ENCODE results near the gene LRMDA.

Gene LRMDA

DNA sequence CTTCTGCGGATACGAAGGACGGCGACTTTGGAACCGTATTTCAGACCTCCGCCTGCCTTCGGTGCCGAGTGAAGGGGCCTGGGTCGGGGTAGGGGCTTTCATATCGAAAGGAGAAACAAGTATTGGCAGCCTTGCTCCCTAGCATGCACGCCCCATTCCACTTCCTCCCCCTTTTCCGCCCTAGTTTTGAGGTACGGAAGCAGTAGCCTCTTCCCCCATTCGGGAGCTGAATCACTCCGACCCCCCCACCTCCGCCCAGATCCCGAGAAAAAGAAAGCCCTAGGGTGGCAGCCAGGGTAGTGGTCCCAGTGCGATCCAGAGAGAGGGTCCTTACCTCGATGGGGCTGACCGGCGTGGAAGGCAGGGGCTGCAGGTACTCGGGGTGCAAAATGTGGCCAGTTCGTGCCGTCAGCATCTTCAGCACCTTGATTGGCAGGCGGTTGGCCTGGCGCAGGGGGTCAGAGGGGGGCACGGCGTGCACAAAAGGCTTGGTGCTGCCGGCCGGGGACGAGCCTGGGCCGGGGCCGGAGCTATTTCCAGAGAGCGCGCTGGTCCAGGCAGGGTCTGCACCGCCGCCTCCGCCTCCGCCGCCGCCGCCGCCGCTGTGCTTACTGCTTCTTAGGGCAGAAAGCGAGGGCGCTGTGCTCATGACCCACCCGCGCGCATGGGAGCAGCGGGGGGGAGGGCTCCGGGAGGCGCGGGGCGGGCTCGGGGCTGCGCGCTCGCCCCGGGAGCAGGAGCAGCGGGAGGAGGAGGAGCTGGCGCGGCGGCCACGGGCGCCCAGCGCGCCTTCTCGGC, 30.5 kb upstream of the LRMDA start:
- in situ Hi-C loops (cut with MboI; ENCODE audit: low sequenced_read_pairs) = loop anchor here (25.0 kb wide), 1 partner anchor 236 kb away; no protein-coding TSS in a partner anchor

DNA sequence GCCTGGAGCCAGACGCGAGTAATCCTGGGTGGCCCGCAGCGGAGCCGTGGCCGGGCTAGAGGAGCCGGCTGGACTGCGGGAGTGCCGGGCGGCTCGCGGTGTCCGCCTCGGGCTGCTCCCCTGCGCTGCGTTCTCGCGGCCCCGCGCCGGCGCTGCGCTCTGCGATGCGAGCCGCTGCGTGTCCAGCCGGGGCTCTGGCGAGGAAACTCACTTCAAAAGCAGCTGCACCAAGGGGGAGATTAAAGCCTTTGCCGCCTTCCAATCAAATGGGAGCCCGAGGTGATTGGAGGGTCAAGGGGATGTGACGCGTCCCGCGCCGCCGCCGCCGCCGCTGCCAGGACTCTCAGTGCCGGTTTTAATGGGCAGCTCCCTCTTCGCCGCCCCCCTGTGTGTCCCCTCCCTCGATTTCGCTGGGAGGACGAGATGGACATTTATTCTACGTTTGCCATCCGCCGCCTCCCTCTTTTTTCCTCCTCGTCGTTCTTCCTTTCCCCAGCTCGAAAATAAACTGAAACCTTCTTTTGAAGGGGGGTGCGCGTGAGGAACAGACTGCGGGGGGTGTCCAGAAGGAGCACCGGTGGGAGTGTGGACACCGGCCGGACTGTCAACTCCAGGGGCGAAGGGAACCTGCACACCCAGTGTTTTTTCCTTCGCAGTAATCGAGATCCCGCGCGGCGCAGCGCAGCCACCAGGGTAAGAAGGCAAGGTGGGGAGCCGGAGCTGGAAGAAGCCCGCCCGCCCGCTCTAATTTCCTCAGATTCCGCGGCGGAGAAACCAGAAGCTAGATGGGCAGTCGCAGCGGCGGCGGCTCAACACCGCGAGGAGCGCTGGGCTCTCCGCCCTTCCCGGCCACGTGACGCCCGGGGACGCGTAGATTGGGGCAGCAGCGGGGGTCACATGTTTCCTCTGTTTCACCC, 29.6 kb upstream of the LRMDA start, which contains the start of gene ZNF503:
ZNF503 (minus strand) TSS at position 196 of the 917 bp plus-strand sequence. CDS start 345 bp downstream, outside the sequence.
- in situ Hi-C loops (cut with MboI; ENCODE audit: low sequenced_read_pairs) = loop anchor here (25.0 kb wide), 1 partner anchor 235 kb away; no protein-coding TSS in a partner anchor

DNA sequence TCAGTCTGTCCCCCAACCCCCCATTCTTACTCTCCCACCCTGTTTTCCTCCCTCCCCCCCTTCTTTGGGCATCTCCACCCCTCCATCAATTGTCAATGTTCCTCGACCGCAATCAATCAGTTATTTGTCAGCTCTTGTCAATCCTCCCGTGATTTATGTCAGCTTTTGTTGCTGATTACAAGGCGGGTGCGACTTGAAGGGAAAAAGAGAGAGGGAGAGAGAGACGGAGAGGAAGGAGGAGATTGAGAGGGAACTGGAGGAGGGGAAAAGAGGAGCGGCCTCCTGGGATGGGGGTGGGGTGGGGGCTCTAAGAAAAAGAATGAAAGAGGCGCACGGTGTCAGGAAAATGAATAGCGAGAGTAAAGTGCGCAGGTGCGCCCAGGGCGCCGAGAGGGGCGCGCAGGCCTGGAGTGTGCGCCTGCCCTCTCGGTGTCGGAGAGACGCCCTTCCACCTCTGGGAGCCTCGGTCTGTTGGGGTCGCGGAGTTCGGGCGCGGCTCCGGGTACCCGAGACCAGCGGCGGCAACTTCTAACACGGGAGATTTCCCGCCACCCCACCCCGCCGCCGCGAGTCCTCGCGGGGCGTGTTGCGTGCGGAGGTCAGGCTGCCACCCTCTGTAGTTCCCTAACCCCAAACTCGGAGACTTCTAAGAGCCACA, 28.8 kb upstream of the LRMDA start:
- in situ Hi-C loops (cut with MboI; ENCODE audit: low sequenced_read_pairs) = loop anchor here (25.0 kb wide), 1 partner anchor 235 kb away; no protein-coding TSS in a partner anchor

DNA sequence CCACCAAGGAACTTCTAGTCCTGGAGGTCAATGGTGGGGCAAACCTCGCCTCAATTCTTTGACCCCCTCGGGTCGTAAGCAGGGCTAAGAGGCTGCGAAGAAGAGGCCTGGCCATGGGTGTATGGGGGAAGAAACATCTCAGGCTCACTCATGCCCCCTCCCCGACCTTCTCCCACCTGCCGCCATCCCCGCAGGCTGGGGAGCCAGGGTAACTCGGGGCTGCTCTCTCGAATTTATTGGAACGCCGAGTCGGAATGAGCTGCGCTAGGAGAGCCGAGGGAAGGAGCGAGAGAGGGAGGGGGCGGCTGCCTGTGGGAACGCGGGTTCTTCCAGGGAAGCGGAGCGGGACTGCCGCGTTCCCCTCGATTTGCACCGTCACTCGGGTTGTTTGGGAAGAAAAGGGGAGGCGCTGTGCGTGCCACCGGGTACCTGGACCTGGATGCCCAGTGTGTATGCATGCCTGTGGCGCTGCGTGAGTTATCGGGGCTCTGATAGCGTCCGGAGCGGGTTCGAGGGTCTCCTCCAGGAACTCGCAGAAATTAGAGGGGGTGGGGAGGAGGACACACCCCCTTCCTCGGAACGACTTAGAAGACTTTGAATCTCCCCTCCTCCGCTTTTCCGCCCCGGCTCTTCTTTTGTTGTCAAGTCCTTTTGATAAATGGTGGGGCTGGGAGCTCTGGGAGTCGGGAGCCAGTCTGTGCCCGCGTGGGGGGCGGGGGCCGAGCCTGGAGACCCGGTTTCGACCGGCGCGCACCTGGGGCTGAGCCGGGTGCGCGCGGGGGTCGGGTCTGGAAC, 28.1 kb upstream of the LRMDA start:
- in situ Hi-C loops (cut with MboI; ENCODE audit: low sequenced_read_pairs) = loop anchor here (25.0 kb wide), 1 partner anchor 234 kb away; no protein-coding TSS in a partner anchor

DNA sequence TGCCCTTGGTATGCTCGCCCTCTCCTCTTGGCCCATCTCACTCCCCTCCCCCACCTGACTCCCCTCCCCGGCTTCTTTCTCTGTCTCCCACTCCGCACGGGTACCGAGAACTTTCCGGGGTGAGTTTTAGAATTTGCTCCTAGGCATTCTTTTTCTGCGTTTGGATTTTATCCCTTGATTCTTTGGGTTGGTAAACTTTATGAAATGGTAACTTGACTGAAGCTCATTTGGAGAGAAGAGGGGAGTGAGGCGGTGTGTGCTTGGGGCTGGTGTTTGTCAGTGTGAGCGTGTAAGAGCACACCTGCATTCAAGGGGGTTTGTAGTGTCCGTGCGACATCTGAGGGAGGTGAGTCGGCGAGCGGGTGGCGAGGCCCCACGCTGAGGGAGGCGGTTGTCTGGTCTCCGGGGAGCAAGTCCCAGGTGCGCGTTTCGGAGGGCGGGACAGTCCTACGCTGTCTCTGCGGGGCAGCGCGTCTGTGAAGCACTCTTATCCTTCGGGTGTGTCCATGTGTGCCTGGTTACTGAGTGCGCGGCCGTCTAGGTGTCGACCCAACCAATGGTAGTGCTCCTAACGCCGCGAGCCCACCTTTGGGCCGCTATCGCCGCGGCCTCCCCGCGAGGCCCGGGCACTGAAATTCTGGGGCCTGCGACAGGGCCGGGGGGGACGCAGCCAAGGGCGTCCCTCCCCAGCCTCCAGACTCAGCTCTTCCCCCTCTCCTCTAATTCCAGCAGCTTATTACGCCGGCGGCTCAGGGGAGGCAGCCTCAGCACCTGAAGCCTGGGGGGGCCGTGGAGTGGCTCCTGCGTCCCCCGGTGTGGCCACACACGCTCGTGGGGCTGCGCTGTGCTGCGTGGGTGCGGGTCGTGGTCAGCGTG, 27.2 kb upstream of the LRMDA start:
- in situ Hi-C loops (cut with MboI; ENCODE audit: low sequenced_read_pairs) = loop anchor here (25.0 kb wide), 1 partner anchor 233 kb away; no protein-coding TSS in a partner anchor

DNA sequence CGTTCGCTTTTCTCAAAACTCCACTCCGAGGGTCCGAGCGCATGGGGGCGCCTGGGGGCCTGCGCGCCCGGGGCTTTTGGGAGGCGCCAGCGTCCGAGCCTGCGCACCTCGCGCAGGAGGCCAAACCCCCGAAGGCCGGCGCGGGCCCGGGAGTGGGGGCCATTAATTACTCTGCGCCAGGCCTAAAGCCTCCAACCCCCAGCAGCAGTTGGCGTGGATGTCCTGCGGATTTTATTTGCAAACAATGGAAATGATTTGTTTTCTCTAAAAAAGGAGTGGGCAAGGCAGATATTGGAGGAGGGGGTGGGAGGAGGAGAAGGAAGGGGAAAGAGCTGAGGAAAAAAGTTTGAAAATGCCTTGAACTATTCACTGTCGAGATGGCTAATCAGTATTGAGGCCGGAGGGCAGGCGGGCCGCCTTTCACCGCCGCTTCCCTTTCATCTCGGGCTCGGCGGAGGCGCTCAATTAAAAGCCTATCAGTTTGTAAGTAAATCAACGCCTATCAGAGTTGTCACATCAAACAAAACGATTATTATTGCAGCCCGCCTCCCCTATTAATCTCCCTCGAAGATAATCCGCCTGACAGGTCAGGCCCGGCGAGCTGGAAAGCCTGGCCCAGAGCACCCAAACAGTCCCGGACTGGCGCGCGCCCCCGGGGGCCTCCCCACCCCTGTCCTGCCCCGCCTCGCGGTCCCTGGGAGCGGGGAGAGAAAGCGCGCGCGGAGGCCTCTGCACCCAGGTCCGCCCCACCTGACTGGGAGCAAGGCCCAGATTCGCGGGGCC, 26.4 kb upstream of the LRMDA start:
- in situ Hi-C loops (cut with MboI; ENCODE audit: low sequenced_read_pairs) = loop anchor here (25.0 kb wide), 1 partner anchor 232 kb away; no protein-coding TSS in a partner anchor

DNA sequence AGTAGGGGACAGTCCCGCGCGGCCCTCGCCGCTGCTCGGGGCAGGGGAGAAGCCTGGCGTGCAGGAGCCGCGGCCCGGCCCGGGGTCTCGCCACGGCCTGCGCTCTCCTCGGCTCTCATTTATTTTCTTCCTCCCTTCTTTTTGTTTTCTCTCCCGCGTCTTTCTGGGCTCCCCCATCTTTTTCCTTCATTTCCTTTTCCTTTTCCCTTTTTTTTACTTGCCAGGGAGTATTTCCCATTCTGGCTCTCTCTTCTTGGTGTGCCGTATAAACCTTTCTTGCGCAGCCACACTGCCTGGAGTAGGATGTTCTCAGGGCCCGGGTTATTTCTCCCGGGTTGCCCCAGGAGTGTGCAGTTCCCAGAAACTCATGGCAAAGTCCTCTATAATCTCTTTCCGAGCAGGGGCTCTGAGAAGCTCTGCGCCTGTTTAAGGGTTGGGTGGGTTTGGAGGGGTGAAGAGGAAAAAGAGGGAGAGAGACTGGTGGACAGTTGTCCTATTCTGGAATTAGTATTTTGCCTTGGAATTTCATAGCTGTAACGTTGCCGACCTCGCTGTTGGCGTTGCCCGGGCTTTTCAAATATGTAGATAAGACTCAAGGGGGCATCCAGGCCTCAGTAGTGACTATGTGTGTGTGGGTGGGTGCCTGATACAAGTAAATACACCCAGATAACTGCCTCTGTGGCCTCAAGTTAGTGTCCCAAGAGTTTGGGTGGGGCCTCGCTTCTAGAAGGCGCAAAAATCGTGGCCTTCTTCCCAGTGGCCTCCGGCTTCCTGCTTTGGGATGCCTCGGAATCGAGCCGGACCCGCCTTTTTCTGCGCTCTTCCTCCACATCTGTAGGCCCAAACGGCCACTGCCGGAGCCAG, 25.6 kb upstream of the LRMDA start:
- in situ Hi-C loops (cut with MboI; ENCODE audit: low sequenced_read_pairs) = loop anchor here (25.0 kb wide), 1 partner anchor 231 kb away; no protein-coding TSS in a partner anchor

DNA sequence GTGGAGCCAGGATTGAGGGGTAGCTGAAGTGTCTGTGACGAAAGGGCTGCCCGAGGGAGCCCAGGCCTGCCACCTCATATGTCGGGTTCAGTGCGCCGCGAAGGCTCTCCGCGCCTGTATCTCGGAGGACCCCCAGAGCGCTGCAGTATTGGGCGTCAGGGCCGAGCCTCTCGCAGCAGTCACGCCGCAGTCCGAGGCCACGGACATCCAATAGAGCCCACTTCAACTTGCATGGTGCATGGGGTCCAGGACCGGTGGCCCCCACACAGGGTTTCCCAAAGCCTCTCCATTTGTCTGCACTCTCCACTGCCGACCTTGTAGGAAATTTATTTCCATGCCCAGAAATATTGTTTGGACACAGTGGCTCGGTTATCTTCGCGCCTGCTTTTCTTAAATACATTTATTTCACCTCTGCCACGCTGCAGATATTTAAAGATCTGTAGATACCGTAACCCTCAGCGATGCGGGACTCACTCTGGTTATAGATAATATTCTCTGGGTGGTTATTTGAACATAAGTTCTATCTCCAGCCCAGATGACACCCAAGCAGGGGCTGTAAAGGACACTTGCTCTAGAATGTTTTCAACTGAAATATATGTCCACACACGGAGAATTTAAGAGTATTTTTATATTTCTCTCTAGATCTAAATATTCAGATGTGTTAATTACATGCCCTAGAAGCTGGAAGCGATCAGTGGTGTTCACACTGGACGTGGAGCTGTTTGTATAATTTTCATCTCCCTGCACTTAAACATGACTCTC, 24.8 kb upstream of the LRMDA start:
- in situ Hi-C loops (cut with MboI; ENCODE audit: low sequenced_read_pairs) = loop anchor here (25.0 kb wide), 1 partner anchor 231 kb away; no protein-coding TSS in a partner anchor

DNA sequence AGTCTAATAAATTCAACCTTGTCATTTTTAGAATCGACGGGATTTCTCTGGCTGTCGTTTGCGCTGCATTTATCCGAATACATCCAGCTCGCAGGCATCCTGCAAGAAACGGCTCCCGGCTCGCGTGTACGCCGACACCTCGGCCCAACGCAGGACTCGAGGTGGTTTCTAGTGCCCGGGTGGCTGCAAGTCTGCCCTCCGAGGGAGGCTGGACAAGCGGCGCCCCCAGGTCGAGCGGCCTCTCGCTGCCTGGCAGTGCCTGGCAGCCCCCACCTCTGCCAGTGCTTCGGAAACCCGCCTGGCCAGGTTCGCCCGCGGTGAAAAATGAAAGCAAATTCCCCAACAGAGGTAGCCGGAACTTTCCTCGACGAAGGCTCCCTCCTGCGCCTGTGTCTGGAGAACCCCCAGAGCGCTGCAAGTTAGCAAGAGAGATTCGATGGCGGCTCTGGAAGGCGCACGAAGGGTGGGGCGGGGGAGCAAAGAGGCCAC, 24.2 kb upstream of the LRMDA start:
- in situ Hi-C loops (cut with MboI; ENCODE audit: low sequenced_read_pairs) = loop anchor here (25.0 kb wide), 1 partner anchor 230 kb away; no protein-coding TSS in a partner anchor

DNA sequence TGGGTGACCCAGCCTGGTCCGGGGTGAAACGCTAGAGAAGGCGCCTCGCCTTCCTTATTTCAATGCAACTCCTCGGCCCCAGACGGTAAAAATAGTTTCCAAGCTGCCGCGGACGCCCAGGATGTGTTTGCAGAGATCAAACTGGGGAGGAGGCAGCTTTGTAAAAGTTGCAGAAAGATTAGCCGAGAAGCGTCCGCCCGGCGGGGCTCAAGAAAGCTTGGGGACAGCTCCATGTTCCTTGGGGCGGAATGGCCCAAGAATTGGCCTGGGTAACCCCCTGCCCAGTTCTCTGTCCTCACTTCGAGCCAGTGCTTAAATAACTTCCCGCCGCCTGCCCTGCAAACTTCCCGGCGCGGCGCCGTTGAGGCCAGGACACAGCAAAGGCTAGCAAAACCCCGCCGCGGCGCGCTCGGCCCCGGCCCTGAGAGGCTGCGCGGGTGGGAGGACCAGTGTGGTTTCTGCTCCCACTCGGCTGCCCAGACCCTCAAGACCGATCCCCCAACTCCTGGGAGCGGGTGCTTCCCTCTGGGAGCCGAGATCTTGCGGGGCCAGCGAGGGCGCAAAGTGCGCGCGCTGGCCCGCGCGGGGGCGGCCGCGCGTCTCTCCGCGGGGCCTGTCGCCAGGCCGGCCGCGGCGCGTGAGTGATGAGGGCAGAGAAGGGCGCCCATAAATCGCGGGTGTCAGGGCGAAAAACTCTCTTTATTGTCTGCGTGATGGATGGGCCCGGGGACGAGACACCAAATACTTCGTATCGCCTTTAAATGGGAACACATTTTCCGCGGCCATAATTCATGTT, 23.5 kb upstream of the LRMDA start:
- in situ Hi-C loops (cut with MboI; ENCODE audit: low sequenced_read_pairs) = loop anchor here (25.0 kb wide), 1 partner anchor 229 kb away; no protein-coding TSS in a partner anchor

DNA sequence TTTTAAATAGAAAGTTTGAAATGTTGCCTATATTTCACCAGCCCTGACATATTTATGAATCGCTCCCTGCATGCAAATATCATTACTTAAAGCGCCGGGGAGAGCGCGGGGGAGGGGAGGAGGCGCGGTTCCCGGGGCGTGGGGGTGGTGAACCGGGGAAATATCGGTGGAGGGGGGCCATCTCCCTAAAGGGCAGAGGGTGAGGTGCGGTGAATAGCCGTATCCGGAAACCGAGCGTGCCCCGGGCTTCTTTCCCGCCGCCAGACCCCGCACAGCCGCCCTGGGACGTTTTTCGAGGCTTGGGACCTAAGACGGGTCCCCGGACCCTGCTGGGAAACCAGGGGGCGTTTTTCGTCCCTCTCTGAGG, 22.9 kb upstream of the LRMDA start:
- in situ Hi-C loops (cut with MboI; ENCODE audit: low sequenced_read_pairs) = loop anchor here (25.0 kb wide), 1 partner anchor 229 kb away; no protein-coding TSS in a partner anchor

DNA sequence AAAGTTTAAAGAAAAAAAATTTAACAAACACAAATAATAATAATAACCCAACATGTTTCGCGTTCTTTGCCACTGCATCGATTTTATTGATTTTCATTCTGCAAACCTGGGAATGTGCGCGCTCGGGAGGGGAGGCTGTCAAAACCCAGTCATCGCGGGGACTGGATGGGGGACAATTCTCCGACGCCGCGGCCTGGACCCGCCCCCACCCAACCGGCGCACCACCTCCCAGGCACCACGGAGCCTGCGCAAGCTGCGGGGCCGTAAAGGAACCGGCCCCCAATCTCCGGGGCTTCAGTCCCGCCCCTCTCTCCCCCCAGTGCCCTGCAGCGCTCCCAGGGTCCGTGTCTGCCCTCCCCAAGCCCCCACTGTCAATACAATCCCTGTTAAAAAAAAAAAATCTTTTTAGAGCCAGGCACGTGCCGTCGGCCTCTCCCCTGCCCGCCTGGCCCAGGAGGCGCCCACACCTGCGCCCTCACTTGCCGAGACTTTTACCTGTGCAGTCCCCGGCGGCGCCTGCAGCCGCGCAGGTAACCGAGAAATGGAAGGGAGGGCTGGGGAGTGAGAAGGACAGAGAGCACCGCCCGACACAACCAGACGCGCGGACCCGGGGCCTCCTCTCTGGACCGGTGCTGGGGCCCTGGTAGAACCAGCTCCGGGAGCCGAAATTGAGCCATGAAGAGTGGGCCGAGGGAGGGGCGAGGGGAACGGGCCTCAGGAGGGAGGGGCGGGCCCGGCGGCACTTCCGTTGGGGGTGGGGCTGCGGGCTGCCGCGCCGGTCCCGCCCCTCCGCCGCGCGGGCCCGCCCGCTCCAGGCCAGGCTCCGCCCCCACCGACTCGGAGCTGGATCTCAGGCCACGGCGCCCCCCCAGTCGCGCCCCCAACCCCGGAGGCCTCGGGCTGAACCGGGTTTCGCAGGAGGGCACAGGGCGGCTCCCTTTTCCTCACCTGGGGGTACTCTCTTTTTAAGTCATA, 22.2 kb upstream of the LRMDA start:
- in situ Hi-C loops (cut with MboI; ENCODE audit: low sequenced_read_pairs) = loop anchor here (25.0 kb wide), 1 partner anchor 228 kb away; no protein-coding TSS in a partner anchor

DNA sequence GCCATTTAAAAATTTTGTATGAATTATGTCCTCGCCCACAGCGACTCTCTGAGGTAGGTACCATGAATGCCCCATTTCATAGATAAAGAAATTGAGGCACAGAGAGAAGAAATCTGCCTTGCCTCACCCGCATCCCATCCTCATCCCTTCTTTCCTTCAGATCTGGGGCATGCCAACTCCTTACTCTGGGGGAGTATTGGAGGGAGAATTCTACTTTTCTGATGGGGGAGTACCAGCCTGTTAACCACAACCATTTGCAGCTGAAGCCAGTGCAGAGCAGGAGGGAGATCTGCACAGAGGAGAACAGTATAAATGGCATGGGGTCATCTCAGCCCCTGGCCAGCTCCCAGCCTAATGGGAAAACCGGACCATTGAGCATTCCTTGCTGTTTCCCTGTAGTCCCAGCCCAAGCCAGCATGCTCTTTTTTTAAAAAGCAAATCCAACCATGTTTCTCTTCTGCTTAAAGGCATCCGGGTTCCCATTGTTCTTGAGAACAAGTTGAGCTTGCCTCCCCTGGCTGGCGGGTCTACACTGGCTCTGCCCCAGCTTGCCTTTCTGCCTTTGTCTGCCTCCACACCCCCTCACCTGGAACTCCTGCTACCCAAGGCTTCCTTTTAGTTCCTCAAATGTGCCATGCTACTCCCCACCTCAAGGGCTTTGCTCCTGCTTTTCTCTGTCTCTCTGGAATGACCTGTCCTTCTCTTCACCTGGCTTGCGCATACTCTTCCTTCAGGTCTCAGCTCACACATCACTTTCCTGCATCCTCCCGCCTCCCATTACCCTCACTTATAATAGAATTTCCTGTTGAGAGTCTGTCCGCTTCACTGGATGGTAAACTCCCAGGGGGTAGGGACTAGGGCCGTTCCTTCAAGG, 21.1 kb upstream of the LRMDA start:
- in situ Hi-C loops (cut with MboI; ENCODE audit: low sequenced_read_pairs) = loop anchor here (25.0 kb wide), 1 partner anchor 227 kb away; no protein-coding TSS in a partner anchor

Measured in HL-60/S4 treated with retinoic acid at 250 ng/mL for 4 days and 3 days (cell line).